ENCODE data around the gene PLEKHA1.

PLEKHA1 gene

DNA sequence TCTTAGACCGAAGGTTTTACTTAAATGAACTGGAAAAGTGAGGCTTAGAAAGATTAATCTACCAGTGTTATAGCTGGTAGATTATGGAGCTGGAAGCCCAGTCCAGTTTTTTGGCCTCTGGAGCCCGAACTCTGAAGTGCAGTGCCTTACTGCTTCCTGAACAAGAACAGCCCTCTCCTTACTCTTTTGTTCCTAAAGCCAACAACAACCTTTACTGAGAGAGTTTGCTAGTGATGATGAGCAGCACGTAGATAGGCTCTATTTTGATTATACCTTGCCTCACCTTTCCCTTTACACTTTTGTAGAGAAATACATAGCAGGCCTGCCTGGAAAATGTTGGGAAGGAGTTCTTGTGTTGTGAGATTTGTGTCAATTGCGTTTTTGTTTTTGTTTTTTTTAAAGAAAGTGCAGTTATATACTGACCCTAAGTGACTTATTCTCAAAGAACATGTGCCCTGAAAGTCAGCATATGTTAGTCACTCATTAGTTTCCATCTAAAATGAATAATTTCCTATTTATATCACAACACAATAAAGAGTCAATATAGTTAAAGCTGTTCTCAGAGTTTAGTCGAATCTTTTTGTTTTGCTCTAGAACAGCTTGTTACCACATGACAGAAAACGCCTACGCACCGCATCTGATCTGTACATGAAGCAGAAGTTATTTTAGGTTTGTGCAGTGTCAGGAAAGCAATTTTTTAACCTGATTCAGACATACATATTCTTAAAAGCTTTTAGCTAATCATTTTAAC is 33.0 kb downstream of the PLEKHA1 start:
- H3K4me3 ChIP-seq (ENCODE audit: low read depth, low read length): no peak overlapping the region
- in situ Hi-C loops (cut with HindIII; ENCODE audit: low pct_ligation_motif_present, low sequenced_read_pairs): no loop called here
- no peaks in the 10 kb centered on the region for H3K27me3 ChIP-seq (replicated peaks)
- DNase-seq: no peak
- no peak for TF ChIP-seq CTCF (IDR thresholded peaks at IDR 0.05; ENCODE audit: low read depth, low read length, missing control alignments)
- H3K27ac ChIP-seq: no peak overlapping the region
- no peaks in the 10 kb centered on the region for H3K36me3 ChIP-seq (replicated peaks)

- no peak overlapping the region for H3K27ac ChIP-seq
- H3K27me3 ChIP-seq (replicated peaks): no peaks in the 10 kb centered on the region
- DNase-seq: no peak
- TF ChIP-seq CTCF (IDR thresholded peaks at IDR 0.05; ENCODE audit: low read depth, low read length, missing control alignments): no peak
- H3K4me3 ChIP-seq (ENCODE audit: low read depth, low read length): no peak overlapping the region
- in situ Hi-C loops (cut with HindIII; ENCODE audit: low pct_ligation_motif_present, low sequenced_read_pairs): no loop called here
- peaks cover 3% of the 10 kb centered on the region for H3K36me3 ChIP-seq (replicated peaks)
Measured at GRCh38 chr10:122413327-122413726, 38.8 kb downstream of the PLEKHA1 start.

GRCh38 chr10:122417667-122418066 is 43.2 kb downstream of the PLEKHA1 start:
- Histone ChIP-seq H3K27ac (no peak overlapping the region), H3K27me3 (replicated peaks) (no peaks in the 10 kb centered on the region), H3K4me3 (ENCODE audit: low read depth, low read length) (no peak overlapping the region), H3K36me3 (replicated peaks) (peaks cover 3% of the 10 kb centered on the region)
- no peak for TF ChIP-seq CTCF (IDR thresholded peaks at IDR 0.05; ENCODE audit: low read depth, low read length, missing control alignments)
- in situ Hi-C loops (cut with HindIII; ENCODE audit: low pct_ligation_motif_present, low sequenced_read_pairs): no loop called here
- DNase-seq: no peak

GRCh38 chr10:122419016-122419415 is 44.5 kb downstream of the PLEKHA1 start:
- in situ Hi-C loops (cut with HindIII; ENCODE audit: low pct_ligation_motif_present, low sequenced_read_pairs): no loop called here
- DNase-seq: no peak
- H3K36me3 ChIP-seq (replicated peaks): peaks cover 3% of the 10 kb centered on the region
- TF ChIP-seq CTCF (IDR thresholded peaks at IDR 0.05; ENCODE audit: low read depth, low read length, missing control alignments): no peak
- H3K27me3 ChIP-seq (replicated peaks): no peaks in the 10 kb centered on the region
- H3K27ac ChIP-seq: no peak overlapping the region
- no peak overlapping the region for H3K4me3 ChIP-seq (ENCODE audit: low read depth, low read length)

- DNase-seq: peak; percentile 22
- Histone ChIP-seq H3K27me3 (replicated peaks) (no peaks in the 10 kb centered on the region), H3K4me3 (ENCODE audit: low read depth, low read length) (no peak overlapping the region), H3K36me3 (replicated peaks) (peaks cover 3% of the 10 kb centered on the region), H3K27ac (no peak overlapping the region)
- no peak for TF ChIP-seq CTCF (IDR thresholded peaks at IDR 0.05; ENCODE audit: low read depth, low read length, missing control alignments)
- in situ Hi-C loops (cut with HindIII; ENCODE audit: low pct_ligation_motif_present, low sequenced_read_pairs): no loop called here
Measured at GRCh38 chr10:122419876-122420623, 45.5 kb downstream of the PLEKHA1 start.

Data from brain microvascular endothelial cell (primary cell).